COLO668 (cell line): ENCODE results near the gene ZC3HAV1.
"Not testable (repeated sequence)": the region's sequence is repeated elsewhere in the genome, so short reads cannot be mapped to it uniquely, and the experiment has no call there.

Experiments
- DNase-seq: peaks from one replicate; lab custom pipeline; 2025; ENCODE audit not compliant: unreplicated experiment; lab: John Stamatoyannopoulos, UW

ZC3HAV1 gene

DNA sequence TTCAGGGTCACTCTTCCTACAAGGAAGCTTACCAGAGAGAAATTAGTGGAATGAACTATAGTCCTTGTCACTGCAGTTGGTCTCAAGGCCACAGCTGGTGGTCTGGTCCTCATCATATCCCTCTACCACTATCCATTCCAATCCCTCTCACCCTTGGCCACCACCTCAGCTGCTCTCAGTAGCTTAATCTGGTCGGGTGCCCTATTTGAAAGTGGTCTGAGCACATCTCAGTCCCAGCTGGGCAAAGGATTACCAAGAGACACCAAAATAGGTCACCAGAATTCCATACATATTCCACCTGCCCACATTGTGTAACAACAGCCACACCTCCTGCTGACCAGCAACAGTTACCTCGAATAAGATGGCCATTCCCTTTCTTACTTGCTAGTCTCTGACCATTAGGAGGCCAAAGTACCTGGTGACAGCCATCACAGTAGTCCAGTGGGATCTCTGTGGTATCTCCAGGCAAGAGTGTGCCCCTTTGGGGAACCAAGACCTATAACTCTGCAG, 3.3 kb upstream of the ZC3HAV1 start:
- no peak for DNase-seq

GRCh38 chr7:139112316-139112715, 2.8 kb upstream of the ZC3HAV1 start:
- DNase-seq = no peak

- no peak for DNase-seq
Observed at GRCh38 chr7:139111811-139112301, 2.3 kb upstream of the ZC3HAV1 start.

GRCh38 chr7:139111147-139111546, 1.6 kb upstream of the ZC3HAV1 start:
- no peak for DNase-seq

GRCh38 chr7:139109983-139110411, 477 bp upstream of the ZC3HAV1 start:
- no peak for DNase-seq

GRCh38 chr7:139108266-139109187, 993 bp downstream of the ZC3HAV1 start:
- DNase-seq = peak; percentile 40

- DNase-seq = no peak
Observed at GRCh38 chr7:139106959-139107358, 2.6 kb downstream of the ZC3HAV1 start.

DNA sequence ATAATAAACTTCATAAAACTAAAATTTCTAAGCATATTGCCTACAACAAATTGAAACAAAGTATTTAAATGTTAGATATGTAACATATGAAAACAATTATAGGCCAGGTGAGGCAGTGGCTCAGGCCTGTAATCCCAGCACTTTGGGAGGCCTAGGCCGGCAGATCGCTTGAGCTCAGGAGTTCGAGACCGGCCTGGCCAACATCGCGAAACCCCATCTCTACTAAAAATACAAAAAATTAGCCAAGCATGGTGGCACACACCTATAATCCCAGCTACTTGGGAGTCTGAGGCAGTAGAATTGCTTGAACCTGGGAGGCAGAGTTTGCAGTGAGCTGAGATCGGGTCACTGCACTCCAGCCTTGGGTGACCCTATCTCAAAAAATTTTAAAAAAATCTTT, 3.3 kb downstream of the ZC3HAV1 start:
- peak; percentile 5 for DNase-seq

- DNase-seq = no peak
Observed at GRCh38 chr7:139105484-139105883, 4.0 kb downstream of the ZC3HAV1 start.

DNA sequence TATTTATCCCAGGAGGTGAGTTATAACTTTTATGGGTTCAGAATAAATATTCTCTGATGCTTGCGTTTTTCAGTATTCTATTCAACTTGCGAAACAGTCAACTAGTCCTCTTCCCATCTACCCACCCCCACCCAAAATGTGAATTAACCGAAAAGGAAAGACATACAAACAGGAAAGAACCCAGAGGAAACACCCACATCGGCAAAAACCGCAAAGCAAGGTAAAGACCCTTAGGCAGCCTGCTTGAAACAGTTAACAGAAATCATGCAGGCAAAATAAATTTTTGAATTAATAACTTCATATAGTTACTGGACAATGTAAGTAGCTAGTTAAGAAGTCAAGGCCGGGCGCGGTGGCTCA, 5.4 kb downstream of the ZC3HAV1 start:
- no peak for DNase-seq

- DNase-seq = no peak
Observed at GRCh38 chr7:139103057-139103815, 6.3 kb downstream of the ZC3HAV1 start.

GRCh38 chr7:139101637-139102158, 7.8 kb downstream of the ZC3HAV1 start:
- not testable (repeated sequence) for DNase-seq

- no peak for DNase-seq
Observed at GRCh38 chr7:139099172-139099947, 10.2 kb downstream of the ZC3HAV1 start.

DNA sequence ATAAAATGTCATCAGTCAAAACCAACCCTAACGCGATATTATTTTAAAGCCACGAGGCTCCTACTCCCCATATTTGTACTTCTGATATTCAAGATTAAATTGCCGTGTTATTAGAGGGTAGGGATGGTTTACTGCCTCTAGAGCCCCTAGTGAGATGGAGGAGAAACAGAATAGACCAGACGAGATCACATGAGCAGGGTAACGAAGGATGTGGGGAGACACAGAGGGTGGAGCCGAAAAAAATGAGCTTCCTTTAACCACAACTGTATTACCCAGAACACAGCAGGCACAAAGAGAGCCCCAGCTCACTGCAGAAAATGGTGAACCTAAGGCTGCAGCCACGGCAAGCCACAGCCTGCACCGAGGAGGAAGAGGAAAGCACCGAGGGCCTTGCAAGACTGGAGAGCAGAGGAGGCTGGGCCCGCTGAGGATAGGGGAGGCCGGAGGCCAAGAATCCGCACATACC, 14.3 kb downstream of the ZC3HAV1 start:
- no peak for DNase-seq

DNA sequence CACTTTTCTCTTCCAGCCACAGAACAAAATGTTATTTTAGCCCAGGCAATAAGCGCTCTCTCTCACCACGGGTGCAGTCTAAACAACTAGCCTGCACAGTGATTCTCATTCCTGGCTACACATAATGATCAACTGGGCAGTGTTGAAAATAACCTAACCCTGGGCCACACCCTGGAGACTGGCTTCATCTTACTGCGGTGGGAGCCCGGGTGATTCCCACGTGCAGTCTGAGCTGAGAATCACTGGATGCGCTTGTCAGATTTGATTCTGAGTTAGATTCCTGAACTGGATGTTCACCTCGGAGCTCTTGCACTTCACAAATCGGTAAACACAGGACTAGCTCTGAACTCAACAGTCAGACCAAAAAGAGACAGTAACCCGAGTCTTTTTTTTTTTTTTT, 14.9 kb downstream of the ZC3HAV1 start:
- no peak for DNase-seq

DNA sequence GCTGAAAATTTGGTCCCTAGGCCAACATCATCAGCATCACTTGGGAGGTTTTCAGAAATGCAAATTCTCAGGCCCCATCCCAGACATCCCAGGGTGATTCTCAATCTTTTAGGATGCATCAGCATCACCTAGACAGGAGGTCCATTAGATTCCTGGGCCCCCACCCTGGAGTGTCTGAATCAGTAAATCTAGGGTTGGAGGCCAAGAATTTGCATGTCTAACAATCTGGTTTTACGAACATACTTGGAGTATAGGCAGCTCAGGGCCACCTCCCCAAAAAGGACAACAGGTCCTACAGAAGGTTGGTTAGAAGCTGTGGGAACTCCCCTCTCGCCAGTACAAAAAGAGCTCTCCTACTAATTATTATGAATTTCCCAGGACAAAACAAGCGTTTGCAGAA, 15.5 kb downstream of the ZC3HAV1 start:
- no peak for DNase-seq

DNA sequence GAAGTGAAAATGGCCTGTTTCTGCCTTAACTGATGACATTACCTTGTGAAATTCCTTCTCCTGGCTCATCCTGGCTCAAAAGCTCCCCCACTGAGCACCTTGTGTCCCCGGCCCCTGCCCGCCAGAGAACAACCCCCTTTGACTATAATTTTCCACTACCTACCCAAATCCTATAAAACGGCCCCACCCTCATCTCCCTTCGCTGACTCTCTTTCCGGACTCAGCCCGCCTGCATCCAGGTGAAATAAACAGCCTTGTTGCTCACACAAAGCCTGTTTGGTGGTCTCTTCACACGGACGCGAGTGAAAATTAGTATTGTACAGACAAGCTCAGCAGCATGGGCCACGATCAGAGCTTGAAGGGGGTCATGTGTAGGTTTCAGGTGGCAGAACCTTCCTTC, 16.0 kb downstream of the ZC3HAV1 start:
- not testable (repeated sequence) for DNase-seq

DNA sequence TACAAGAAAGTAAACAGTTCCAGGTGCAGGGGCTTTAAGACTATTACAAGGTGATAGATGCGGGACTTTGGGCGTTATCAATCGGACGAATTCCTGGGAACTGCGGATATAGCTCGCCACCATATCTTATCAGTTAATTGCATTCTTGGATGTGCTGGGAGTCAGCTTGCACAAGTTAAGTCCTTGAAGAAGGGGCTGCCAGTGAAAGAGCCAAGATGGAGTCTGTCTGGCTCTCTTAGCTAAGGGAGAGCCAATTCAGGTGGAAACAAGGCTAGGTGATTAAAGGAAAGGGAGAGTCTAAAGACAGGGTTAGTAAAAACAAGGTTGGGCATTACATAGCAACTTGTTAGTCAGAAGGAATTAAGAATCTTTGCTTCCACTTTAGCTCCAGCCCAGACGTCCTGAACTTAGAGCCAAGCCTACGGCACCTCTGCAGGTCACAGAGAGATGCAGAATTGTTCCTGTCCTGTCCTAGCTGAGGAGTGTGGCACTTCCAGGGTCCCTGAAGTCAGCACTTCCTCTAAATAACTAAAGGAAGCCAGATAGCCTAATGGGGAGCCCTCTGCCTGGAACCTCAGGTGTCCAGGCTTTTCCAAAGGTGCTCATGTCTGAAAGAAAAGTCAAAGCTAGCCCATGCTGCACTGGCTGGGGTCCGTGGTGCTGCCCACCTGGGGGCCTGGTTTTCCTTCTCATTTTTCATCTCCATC, 17.3 kb downstream of the ZC3HAV1 start:
- DNase-seq = no peak

- no peak for DNase-seq
Observed at GRCh38 chr7:139091677-139091996, 17.9 kb downstream of the ZC3HAV1 start.

GRCh38 chr7:139089118-139089517, 20.4 kb downstream of the ZC3HAV1 start:
- DNase-seq = no peak
